KMS-11 (cell line): Measurements from ENCODE around the gene KRT1.

Source experiments
- H2AFZ ChIP-seq: fragments of 200-600 bp; sonication (generic); 2 replicates; pipeline ENCODE4 v1.6.1; 2016; ENCODE audit warnings: antibody characterized with exemption, mixed run types, low read depth
- H3K27ac ChIP-seq: fragments of 200-600 bp; sonication (generic); 2 replicates; pipeline ENCODE4 v1.6.1; 2016; ENCODE audit warnings: mild to moderate bottlenecking, mixed run types
- H3K27me3 ChIP-seq: fragments of 200-600 bp; sonication (generic); 2 replicates; pipeline ENCODE4 v1.6.1; 2017; ENCODE audit warnings: mild to moderate bottlenecking, low read depth, mixed run types, moderate library complexity; ENCODE audit not compliant: insufficient read depth
- H3K36me3 ChIP-seq: fragments of 200-600 bp; sonication (generic); 2 replicates; pipeline ENCODE4 v1.6.1; 2017; ENCODE audit warnings: mild to moderate bottlenecking, mixed run types; ENCODE audit not compliant: insufficient read depth
- H3K4me1 ChIP-seq: fragments of 200-600 bp; sonication (generic); 2 replicates; pipeline ENCODE4 v1.6.1; 2016; ENCODE audit warnings: mild to moderate bottlenecking, low read depth, mixed run types; ENCODE audit not compliant: poor library complexity, severe bottlenecking
- H3K4me2 ChIP-seq: fragments of 200-600 bp; sonication (generic); 2 replicates; pipeline ENCODE4 v1.7.0; 2016; ENCODE audit warnings: mild to moderate bottlenecking, mixed run types
- H3K4me3 ChIP-seq: fragments of 200-600 bp; sonication (generic); IDR thresholded peaks from 2 replicates; pipeline ENCODE4 v1.6.1; 2017; ENCODE audit warnings: low read depth, low read length, mixed read lengths; ENCODE audit not compliant: insufficient read depth
- H3K79me2 ChIP-seq: fragments of 200-600 bp; sonication (generic); 2 replicates; pipeline ENCODE4 v1.6.1; 2016; ENCODE audit warnings: low read depth, mixed run types; ENCODE audit not compliant: insufficient read depth
- H3K9ac ChIP-seq: fragments of 200-600 bp; sonication (generic); 2 replicates; pipeline ENCODE4 v1.6.1; 2016; ENCODE audit warnings: mild to moderate bottlenecking, mixed run types
- H4K20me1 ChIP-seq: fragments of 200-600 bp; sonication (generic); 2 replicates; pipeline ENCODE4 v1.6.1; 2016; ENCODE audit warnings: mild to moderate bottlenecking, mixed run types; ENCODE audit not compliant: insufficient read depth
- TF ChIP-seq, protein P1 (sequence below): fragments of 200-600 bp; sonication (generic); conservative IDR thresholded peaks from 2 replicates; pipeline ENCODE4 v1.6.1; 2017; ENCODE audit warnings: low read depth, mild to moderate bottlenecking, antibody characterized with exemption, low read length, moderate library complexity, mixed read lengths

KRT1 gene

DNA sequence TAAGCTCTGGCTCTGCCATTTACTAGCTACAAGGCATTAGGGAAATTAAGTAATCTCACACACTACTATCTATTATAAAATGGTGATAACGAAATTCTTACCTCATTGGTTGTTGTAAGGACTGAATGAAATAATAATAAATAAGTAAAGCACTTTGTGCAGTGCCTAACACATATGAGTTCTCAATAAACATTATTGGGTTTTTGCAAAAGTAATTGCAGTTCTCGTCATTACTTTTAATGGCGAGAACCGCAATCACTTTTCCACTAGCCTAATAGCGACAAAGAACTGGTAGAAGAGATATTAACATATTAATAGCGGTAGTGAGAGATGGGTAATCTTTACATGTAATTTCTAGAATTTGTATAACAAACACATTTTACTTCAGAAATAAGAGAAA is 13.9 kb upstream of the KRT1 start:
- Histone ChIP-seq H3K4me2 (no peak overlapping the region), H3K36me3 (no peaks in the 10 kb centered on the region), H3K4me1 (no peaks in the 10 kb centered on the region), H3K9ac (no peak overlapping the region), H3K4me3 (no peak overlapping the region), H2AFZ (no peak overlapping the region), H3K79me2 (no peaks in the 10 kb centered on the region), H4K20me1 (no peaks in the 10 kb centered on the region), H3K27me3 (peaks cover 66% of the 10 kb centered on the region), H3K27ac (no peak overlapping the region)
- TF ChIP-seq, protein P1, sequence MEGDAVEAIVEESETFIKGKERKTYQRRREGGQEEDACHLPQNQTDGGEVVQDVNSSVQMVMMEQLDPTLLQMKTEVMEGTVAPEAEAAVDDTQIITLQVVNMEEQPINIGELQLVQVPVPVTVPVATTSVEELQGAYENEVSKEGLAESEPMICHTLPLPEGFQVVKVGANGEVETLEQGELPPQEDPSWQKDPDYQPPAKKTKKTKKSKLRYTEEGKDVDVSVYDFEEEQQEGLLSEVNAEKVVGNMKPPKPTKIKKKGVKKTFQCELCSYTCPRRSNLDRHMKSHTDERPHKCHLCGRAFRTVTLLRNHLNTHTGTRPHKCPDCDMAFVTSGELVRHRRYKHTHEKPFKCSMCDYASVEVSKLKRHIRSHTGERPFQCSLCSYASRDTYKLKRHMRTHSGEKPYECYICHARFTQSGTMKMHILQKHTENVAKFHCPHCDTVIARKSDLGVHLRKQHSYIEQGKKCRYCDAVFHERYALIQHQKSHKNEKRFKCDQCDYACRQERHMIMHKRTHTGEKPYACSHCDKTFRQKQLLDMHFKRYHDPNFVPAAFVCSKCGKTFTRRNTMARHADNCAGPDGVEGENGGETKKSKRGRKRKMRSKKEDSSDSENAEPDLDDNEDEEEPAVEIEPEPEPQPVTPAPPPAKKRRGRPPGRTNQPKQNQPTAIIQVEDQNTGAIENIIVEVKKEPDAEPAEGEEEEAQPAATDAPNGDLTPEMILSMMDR: no peak

DNA sequence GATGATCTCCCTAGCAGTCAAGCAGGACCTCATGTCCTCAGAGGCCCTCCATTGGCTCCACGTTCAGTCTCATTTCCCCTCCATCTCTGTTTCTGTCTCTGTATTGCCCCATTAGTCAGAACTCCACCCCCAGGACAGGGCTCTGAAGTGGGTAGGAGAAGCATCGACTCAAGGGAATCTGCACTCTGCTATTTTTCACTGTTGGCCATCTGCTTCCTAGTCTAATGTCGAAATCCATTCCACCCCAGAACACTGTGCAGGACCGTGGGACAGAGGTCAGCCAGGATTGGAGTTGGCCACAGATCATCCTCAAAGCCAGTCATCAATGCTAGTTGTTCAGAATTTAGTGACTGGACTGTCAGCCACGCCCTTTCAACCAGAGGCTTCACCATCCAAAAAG is 13.1 kb upstream of the KRT1 start:
- Histone ChIP-seq H3K79me2 (no peaks in the 10 kb centered on the region), H2AFZ (no peak overlapping the region), H3K27ac (no peak overlapping the region), H4K20me1 (no peaks in the 10 kb centered on the region), H3K27me3 (peaks cover 64% of the 10 kb centered on the region), H3K4me3 (no peak overlapping the region), H3K4me2 (no peak overlapping the region), H3K4me1 (no peaks in the 10 kb centered on the region), H3K9ac (no peak overlapping the region), H3K36me3 (no peaks in the 10 kb centered on the region)
- TF ChIP-seq, protein P1: no peak

DNA sequence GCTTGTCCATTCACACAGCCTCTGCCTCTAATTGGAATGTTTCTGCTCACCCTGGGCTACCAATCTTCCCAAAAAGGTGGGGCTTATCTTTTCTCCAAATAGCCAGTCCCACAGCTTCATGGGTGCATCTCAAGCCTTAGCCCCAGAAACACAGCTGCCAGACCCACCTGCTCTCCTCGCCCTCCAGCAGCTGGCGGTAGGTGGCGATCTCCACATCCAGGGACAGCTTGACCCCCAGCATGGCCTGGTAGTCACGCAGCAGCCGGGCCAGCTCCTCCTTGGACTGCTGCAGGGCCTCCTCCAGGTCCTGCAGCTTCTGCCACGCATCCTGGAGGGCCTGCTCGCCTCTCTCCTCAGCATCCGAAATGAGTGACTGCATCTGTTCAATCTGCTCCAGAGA is 12.0 kb upstream of the KRT1 start:
- H3K9ac ChIP-seq: no peak overlapping the region
- no peaks in the 10 kb centered on the region for H3K79me2 ChIP-seq
- no peak overlapping the region for H3K4me3 ChIP-seq
- no peak overlapping the region for H3K4me2 ChIP-seq
- H3K27ac ChIP-seq: no peak overlapping the region
- H4K20me1 ChIP-seq: no peaks in the 10 kb centered on the region
- TF ChIP-seq, protein P1: no peak
- no peaks in the 10 kb centered on the region for H3K36me3 ChIP-seq
- H2AFZ ChIP-seq: no peak overlapping the region
- no peaks in the 10 kb centered on the region for H3K4me1 ChIP-seq
- H3K27me3 ChIP-seq: peaks cover 69% of the 10 kb centered on the region

DNA sequence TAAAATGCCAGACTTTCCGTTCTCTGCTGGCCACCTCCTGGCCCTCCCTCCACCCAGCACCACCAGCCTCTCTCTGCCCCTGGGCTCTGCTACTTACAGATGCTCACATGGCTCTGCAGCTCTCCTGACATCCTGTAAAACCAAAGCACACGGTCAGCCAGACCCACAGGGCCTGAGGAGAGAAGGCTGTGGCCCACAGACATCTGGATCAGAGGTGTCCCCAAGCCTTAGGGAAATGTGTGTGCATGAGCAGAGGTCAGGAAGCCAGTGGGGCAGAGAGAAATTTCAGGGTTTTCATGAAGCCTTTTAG is 11.6 kb upstream of the KRT1 start:
- Histone ChIP-seq H3K4me1 (no peaks in the 10 kb centered on the region), H3K4me3 (no peak overlapping the region), H2AFZ (no peak overlapping the region), H3K79me2 (no peaks in the 10 kb centered on the region), H3K27ac (no peak overlapping the region), H3K9ac (no peak overlapping the region), H4K20me1 (no peaks in the 10 kb centered on the region), H3K27me3 (peaks cover 69% of the 10 kb centered on the region), H3K36me3 (no peaks in the 10 kb centered on the region), H3K4me2 (no peak overlapping the region)
- TF ChIP-seq, protein P1: no peak
